Thoracic aorta (tissue), 2 donors: ENCODE measurements around the gene CSH2. TPM values are rescaled to one million over a fixed set of nuclear protein-coding genes. Genes with fewer than 3 reads are reported as not detected.
"Not testable (repeated sequence)": the region's sequence is repeated elsewhere in the genome, so short reads cannot be mapped to it uniquely, and the experiment has no call there.

Experiments used
- ATAC-seq: fragments of 150-250 bp; one replicate; pipeline ENCODE4 v1.8.0; 2017; ENCODE audit warnings: low read depth; ENCODE audit not compliant: insufficient number of reproducible peaks, low FRiP score
- DNase-seq: peaks from one replicate; pipeline ENCODE4 v3.0.0-alpha.2; 2020; ENCODE audit warnings: low spot score
- H3K27ac ChIP-seq, 2 donors: fragments of 200-600 bp; sonication (generic); 1 replicate in 1 of 2; 2 replicates in 1 of 2; pipeline ENCODE4 v1.5.1; 2016; ENCODE audit warnings: mild to moderate bottlenecking in 2 of 2, moderate library complexity in 2 of 2
- H3K27me3 ChIP-seq: fragments of 200-600 bp; sonication (generic); replicated peaks from 2 replicates; pipeline ENCODE4 v1.6.0; 2016; ENCODE audit warnings: mild to moderate bottlenecking; ENCODE audit not compliant: insufficient read depth
- H3K36me3 ChIP-seq: fragments of 200-600 bp; sonication (generic); one replicate; pipeline ENCODE4 v1.5.1; 2016
- H3K4me1 ChIP-seq, 2 donors: fragments of 200-600 bp; sonication (generic); 1 replicate in 1 of 2; 2 replicates in 1 of 2; pipeline versions ENCODE4 v1.5.1 to v1.6.0; 2016; ENCODE audit warnings: low read depth in 2 of 2, mild to moderate bottlenecking in 1 of 2; ENCODE audit not compliant: control insufficient read depth in 1 of 2
- H3K4me3 ChIP-seq: fragments of 200-600 bp; sonication (generic); 2 replicates; pipeline ENCODE4 v1.5.1; 2016; ENCODE audit warnings: mild to moderate bottlenecking
- H3K9me3 ChIP-seq: fragments of 200-600 bp; sonication (generic); 2 replicates; pipeline ENCODE4 v1.5.1; 2016
- CTCF ChIP-seq: fragments of 200-600 bp; sonication (generic); IDR thresholded peaks from one replicate; pipeline ENCODE4 v1.5.1; 2019; ENCODE audit warnings: antibody characterized with exemption
- total RNA-seq, 2 donors: library from RNA; depleted of rRNA; stranded (reverse); fragments of >200 nt; gene quantifications; one replicate each; pipeline versions ENCODE4 v1.1.0 to v1.2.3, GENCODE V29; 2016

The CSH2 gene
- total RNA-seq, 2 donors from 2014 or later = not detected

GRCh38 chr17:63845509-63845908 is 28.0 kb downstream of the CSH2 start:
- H3K4me1 ChIP-seq = peaks cover 13 to 37% of the 10 kb centered on the region in 2 donors
- H3K27me3 ChIP-seq = no peaks in the 10 kb centered on the region
- no peak overlapping the region for H3K4me3 ChIP-seq
- H3K36me3 ChIP-seq = no peaks in the 10 kb centered on the region
- DNase-seq = no peak
- no peak for TF ChIP-seq CTCF
- no peak overlapping the region for H3K27ac ChIP-seq
- H3K9me3 ChIP-seq = no peaks in the 10 kb centered on the region
- no peak for ATAC-seq

GRCh38 chr17:63843910-63844677 is 29.4 kb downstream of the CSH2 start:
- TF ChIP-seq CTCF = no peak
- H3K4me3 ChIP-seq = peak overlapping the region; percentile 95
- DNase-seq (no peak), ATAC-seq (no peak)
- H3K27ac ChIP-seq = peak overlapping the region; percentile 94 to 98
- H3K4me1 ChIP-seq = peaks cover 27 to 46% of the 10 kb centered on the region in 2 donors
- no peaks in the 10 kb centered on the region for H3K27me3 ChIP-seq
- H3K9me3 ChIP-seq = no peaks in the 10 kb centered on the region
- H3K36me3 ChIP-seq = no peaks in the 10 kb centered on the region

GRCh38 chr17:63843387-63843888 is 30.0 kb downstream of the CSH2 start:
- H3K36me3 ChIP-seq, ATAC-seq, DNase-seq: not testable (repeated sequence)

GRCh38 chr17:63842540-63843386 is 30.7 kb downstream of the CSH2 start, which contains the start of gene SMARCD2:
TSS of gene SMARCD2 (minus strand) at chr17:63842685. CDS start at chr17:63842674, 11 bp downstream.
- DNase-seq = peak; percentile 96
- Histone ChIP-seq H3K9me3 (no peaks in the 10 kb centered on the region), H3K4me1 (peaks cover 39 to 53% of the 10 kb centered on the region in 2 donors), H3K27ac (peak within 1 kb of the TSS; percentile 94 to 98), H3K4me3 (peak within 1 kb of the TSS; percentile 95), H3K27me3 (no peaks in the 10 kb centered on the region), H3K36me3 (no peaks in the 10 kb centered on the region)
- TF ChIP-seq CTCF = no peak
- ATAC-seq = peak; percentile 89

More at GRCh38 chr17:63843387-63843888, 30.0 kb downstream of the CSH2 start:
- Histone ChIP-seq H3K4me1 (peaks cover 32 to 48% of the 10 kb centered on the region in 2 donors), H3K4me3 (peak overlapping the region; percentile 95), H3K27ac (peak overlapping the region; percentile 94 to 98)
- H3K9me3 ChIP-seq, H3K27me3 ChIP-seq: not testable (repeated sequence)

GRCh38 chr17:63842173-63842539 is 31.3 kb downstream of the CSH2 start:
- no peak for ATAC-seq

More at GRCh38 chr17:63842173-63842539, 31.3 kb downstream of the CSH2 start:
- H3K27ac ChIP-seq = peak overlapping the region; percentile 93 to 94
- H3K4me1 ChIP-seq = peaks cover 43 to 59% of the 10 kb centered on the region in 2 donors
- H3K4me3 ChIP-seq = peak overlapping the region; percentile 95
- TF ChIP-seq CTCF = no peak
- no peaks in the 10 kb centered on the region for H3K27me3 ChIP-seq
- H3K9me3 ChIP-seq = no peaks in the 10 kb centered on the region
- H3K36me3 ChIP-seq = peaks cover 5% of the 10 kb centered on the region
- DNase-seq = no peak
